Measurements from ENCODE around the gene HSPBP1.

HSPBP1 gene

DNA sequence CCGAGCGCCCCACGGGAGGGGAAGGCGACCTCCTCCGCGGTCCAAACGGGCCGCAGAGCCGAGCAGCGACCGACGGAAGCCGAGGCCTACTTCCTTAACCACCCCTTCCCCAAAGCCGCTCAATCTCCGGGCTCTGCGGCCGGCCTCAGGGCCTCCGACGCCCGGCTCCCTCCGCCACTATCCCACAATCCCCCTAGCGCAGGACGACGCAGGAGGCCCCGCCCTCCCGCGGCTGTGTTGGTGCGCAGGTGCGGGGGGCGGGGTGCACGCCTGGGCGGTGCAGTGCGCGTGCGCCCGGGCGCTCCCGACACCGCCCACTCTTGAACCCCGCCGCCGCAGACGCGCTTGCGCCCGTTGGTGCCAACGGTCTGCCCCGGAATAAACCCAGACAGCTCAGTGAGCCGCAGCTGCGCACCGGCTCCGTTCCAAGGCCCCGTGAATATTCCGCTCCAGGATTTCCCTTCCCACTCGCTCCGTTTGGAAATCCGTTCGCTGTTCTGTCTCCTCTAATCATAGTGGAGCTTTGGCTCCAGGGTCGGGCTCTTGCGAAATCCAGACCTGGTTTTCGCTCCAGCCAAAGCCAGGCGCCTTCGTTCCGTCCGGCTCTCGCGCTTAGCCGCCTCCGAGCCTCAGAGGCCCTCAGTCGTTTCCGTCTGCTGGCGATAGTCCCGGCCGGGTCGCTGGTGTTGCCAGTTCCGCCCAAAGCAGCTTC is 20.9 kb downstream of the HSPBP1 start, which contains the start of gene PPP6R1 (continued):
- TF ChIP-seq, protein P1, sequence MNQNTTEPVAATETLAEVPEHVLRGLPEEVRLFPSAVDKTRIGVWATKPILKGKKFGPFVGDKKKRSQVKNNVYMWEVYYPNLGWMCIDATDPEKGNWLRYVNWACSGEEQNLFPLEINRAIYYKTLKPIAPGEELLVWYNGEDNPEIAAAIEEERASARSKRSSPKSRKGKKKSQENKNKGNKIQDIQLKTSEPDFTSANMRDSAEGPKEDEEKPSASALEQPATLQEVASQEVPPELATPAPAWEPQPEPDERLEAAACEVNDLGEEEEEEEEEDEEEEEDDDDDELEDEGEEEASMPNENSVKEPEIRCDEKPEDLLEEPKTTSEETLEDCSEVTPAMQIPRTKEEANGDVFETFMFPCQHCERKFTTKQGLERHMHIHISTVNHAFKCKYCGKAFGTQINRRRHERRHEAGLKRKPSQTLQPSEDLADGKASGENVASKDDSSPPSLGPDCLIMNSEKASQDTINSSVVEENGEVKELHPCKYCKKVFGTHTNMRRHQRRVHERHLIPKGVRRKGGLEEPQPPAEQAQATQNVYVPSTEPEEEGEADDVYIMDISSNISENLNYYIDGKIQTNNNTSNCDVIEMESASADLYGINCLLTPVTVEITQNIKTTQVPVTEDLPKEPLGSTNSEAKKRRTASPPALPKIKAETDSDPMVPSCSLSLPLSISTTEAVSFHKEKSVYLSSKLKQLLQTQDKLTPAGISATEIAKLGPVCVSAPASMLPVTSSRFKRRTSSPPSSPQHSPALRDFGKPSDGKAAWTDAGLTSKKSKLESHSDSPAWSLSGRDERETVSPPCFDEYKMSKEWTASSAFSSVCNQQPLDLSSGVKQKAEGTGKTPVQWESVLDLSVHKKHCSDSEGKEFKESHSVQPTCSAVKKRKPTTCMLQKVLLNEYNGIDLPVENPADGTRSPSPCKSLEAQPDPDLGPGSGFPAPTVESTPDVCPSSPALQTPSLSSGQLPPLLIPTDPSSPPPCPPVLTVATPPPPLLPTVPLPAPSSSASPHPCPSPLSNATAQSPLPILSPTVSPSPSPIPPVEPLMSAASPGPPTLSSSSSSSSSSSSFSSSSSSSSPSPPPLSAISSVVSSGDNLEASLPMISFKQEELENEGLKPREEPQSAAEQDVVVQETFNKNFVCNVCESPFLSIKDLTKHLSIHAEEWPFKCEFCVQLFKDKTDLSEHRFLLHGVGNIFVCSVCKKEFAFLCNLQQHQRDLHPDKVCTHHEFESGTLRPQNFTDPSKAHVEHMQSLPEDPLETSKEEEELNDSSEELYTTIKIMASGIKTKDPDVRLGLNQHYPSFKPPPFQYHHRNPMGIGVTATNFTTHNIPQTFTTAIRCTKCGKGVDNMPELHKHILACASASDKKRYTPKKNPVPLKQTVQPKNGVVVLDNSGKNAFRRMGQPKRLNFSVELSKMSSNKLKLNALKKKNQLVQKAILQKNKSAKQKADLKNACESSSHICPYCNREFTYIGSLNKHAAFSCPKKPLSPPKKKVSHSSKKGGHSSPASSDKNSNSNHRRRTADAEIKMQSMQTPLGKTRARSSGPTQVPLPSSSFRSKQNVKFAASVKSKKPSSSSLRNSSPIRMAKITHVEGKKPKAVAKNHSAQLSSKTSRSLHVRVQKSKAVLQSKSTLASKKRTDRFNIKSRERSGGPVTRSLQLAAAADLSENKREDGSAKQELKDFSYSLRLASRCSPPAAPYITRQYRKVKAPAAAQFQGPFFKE (tag by site-specific recombination; IDR thresholded peaks at IDR 0.05; ENCODE audit: borderline replicate concordance), result no peak
- TF ChIP-seq, protein P2, sequence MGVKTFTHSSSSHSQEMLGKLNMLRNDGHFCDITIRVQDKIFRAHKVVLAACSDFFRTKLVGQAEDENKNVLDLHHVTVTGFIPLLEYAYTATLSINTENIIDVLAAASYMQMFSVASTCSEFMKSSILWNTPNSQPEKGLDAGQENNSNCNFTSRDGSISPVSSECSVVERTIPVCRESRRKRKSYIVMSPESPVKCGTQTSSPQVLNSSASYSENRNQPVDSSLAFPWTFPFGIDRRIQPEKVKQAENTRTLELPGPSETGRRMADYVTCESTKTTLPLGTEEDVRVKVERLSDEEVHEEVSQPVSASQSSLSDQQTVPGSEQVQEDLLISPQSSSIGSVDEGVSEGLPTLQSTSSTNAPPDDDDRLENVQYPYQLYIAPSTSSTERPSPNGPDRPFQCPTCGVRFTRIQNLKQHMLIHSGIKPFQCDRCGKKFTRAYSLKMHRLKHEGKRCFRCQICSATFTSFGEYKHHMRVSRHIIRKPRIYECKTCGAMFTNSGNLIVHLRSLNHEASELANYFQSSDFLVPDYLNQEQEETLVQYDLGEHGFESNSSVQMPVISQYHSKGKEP (tag by site-specific recombination; IDR thresholded peaks at IDR 0.05), result peak; percentile 93
- TF ChIP-seq, protein P3, sequence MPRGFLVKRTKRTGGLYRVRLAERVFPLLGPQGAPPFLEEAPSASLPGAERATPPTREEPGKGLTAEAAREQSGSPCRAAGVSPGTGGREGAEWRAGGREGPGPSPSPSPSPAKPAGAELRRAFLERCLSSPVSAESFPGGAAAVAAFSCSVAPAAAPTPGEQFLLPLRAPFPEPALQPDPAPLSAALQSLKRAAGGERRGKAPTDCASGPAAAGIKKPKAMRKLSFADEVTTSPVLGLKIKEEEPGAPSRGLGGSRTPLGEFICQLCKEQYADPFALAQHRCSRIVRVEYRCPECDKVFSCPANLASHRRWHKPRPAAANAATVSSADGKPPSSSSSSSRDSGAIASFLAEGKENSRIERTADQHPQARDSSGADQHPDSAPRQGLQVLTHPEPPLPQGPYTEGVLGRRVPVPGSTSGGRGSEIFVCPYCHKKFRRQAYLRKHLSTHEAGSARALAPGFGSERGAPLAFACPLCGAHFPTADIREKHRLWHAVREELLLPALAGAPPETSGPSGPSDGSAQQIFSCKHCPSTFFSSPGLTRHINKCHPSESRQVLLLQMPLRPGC (tag by site-specific recombination; IDR thresholded peaks at IDR 0.05), result peak; percentile 49; the same call in 1 of the 2 replicates
- TF ChIP-seq OVOL3 (tag by site-specific recombination; IDR thresholded peaks at IDR 0.05) (peak; percentile 59), KLF1 (tag by site-specific recombination; IDR thresholded peaks at IDR 0.05) (peak; percentile 62), ZNF664 (tag by site-specific recombination; IDR thresholded peaks at IDR 0.05) (0 out of 2 replicates have a peak, but pooled peaks have one; percentile 26), ZNF560 (tag by site-specific recombination; IDR thresholded peaks at IDR 0.05; ENCODE audit: borderline replicate concordance) (no peak), ZNF174 (tag by site-specific recombination; IDR thresholded peaks at IDR 0.05) (no peak), ZNF549 (tag by site-specific recombination; IDR thresholded peaks at IDR 0.05) (no peak), OSR2 (tag by site-specific recombination; IDR thresholded peaks at IDR 0.05) (no peak), ZFP3 (tag by site-specific recombination; IDR thresholded peaks at IDR 0.05; ENCODE audit: low read depth) (no peak), ZBTB1 (tag by site-specific recombination; IDR thresholded peaks at IDR 0.05) (no peak)
- TF ChIP-seq, protein P4, sequence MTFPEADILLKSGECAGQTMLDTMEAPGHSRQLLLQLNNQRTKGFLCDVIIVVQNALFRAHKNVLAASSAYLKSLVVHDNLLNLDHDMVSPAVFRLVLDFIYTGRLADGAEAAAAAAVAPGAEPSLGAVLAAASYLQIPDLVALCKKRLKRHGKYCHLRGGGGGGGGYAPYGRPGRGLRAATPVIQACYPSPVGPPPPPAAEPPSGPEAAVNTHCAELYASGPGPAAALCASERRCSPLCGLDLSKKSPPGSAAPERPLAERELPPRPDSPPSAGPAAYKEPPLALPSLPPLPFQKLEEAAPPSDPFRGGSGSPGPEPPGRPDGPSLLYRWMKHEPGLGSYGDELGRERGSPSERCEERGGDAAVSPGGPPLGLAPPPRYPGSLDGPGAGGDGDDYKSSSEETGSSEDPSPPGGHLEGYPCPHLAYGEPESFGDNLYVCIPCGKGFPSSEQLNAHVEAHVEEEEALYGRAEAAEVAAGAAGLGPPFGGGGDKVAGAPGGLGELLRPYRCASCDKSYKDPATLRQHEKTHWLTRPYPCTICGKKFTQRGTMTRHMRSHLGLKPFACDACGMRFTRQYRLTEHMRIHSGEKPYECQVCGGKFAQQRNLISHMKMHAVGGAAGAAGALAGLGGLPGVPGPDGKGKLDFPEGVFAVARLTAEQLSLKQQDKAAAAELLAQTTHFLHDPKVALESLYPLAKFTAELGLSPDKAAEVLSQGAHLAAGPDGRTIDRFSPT (tag by site-specific recombination; IDR thresholded peaks at IDR 0.05), result peak; percentile 100
- TF ChIP-seq, protein P5, sequence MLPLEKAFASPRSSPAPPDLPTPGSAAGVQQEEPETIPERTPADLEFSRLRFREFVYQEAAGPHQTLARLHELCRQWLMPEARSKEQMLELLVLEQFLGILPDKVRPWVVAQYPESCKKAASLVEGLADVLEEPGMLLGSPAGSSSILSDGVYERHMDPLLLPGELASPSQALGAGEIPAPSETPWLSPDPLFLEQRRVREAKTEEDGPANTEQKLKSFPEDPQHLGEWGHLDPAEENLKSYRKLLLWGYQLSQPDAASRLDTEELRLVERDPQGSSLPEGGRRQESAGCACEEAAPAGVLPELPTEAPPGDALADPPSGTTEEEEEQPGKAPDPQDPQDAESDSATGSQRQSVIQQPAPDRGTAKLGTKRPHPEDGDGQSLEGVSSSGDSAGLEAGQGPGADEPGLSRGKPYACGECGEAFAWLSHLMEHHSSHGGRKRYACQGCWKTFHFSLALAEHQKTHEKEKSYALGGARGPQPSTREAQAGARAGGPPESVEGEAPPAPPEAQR (tag by site-specific recombination; IDR thresholded peaks at IDR 0.05), result peak; percentile 98
- TF ChIP-seq, protein P6, sequence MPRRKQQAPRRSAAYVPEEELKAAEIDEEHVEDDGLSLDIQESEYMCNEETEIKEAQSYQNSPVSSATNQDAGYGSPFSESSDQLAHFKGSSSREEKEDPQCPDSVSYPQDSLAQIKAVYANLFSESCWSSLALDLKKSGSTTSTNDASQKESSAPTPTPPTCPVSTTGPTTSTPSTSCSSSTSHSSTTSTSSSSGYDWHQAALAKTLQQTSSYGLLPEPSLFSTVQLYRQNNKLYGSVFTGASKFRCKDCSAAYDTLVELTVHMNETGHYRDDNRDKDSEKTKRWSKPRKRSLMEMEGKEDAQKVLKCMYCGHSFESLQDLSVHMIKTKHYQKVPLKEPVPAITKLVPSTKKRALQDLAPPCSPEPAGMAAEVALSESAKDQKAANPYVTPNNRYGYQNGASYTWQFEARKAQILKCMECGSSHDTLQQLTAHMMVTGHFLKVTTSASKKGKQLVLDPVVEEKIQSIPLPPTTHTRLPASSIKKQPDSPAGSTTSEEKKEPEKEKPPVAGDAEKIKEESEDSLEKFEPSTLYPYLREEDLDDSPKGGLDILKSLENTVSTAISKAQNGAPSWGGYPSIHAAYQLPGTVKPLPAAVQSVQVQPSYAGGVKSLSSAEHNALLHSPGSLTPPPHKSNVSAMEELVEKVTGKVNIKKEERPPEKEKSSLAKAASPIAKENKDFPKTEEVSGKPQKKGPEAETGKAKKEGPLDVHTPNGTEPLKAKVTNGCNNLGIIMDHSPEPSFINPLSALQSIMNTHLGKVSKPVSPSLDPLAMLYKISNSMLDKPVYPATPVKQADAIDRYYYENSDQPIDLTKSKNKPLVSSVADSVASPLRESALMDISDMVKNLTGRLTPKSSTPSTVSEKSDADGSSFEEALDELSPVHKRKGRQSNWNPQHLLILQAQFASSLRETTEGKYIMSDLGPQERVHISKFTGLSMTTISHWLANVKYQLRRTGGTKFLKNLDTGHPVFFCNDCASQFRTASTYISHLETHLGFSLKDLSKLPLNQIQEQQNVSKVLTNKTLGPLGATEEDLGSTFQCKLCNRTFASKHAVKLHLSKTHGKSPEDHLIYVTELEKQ (tag by site-specific recombination; IDR thresholded peaks at IDR 0.05; ENCODE audit: borderline replicate concordance), result peak; percentile 57; the same call in 1 of the 2 replicates
- TF ChIP-seq, protein P7, sequence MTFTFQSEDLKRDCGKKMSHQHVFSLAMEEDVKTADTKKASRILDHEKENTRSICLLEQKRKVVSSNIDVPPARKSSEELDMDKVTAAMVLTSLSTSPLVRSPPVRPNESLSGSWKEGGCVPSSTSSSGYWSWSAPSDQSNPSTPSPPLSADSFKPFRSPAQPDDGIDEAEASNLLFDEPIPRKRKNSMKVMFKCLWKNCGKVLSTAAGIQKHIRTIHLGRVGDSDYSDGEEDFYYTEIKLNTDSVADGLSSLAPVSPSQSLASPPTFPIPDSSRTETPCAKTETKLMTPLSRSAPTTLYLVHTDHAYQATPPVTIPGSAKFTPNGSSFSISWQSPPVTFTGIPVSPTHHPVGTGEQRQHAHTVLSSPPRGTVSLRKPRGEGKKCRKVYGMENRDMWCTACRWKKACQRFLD (tag by site-specific recombination; IDR thresholded peaks at IDR 0.05), result 0 out of 2 replicates have a peak, but pooled peaks have one; percentile 15
- TF ChIP-seq, protein P8, sequence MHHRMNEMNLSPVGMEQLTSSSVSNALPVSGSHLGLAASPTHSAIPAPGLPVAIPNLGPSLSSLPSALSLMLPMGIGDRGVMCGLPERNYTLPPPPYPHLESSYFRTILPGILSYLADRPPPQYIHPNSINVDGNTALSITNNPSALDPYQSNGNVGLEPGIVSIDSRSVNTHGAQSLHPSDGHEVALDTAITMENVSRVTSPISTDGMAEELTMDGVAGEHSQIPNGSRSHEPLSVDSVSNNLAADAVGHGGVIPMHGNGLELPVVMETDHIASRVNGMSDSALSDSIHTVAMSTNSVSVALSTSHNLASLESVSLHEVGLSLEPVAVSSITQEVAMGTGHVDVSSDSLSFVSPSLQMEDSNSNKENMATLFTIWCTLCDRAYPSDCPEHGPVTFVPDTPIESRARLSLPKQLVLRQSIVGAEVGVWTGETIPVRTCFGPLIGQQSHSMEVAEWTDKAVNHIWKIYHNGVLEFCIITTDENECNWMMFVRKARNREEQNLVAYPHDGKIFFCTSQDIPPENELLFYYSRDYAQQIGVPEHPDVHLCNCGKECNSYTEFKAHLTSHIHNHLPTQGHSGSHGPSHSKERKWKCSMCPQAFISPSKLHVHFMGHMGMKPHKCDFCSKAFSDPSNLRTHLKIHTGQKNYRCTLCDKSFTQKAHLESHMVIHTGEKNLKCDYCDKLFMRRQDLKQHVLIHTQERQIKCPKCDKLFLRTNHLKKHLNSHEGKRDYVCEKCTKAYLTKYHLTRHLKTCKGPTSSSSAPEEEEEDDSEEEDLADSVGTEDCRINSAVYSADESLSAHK (tag by site-specific recombination; IDR thresholded peaks at IDR 0.05), result peak; percentile 73

Measured in HEK293 (cell line).